HepG2 (cell line): ENCODE data around the gene GPAM. TPM values are rescaled to one million over a fixed set of nuclear protein-coding genes. Genes with fewer than 3 reads are reported as not detected.
A peak's percentile ranks its signal among the peaks of the same experiment; 100 is the strongest.

ENCODE experiments used
- CHCHD3 ChIP-seq: sonication (generic); formaldehyde crosslinking; IDR thresholded peaks from 2 replicates; pipeline ENCODE4 v1.8.0; 2022; ENCODE audit warnings: mild to moderate bottlenecking, missing genetic modification reagents, moderate library complexity
- GLI4 ChIP-seq: sonication (generic); formaldehyde crosslinking; IDR thresholded peaks from 2 replicates; pipeline ENCODE4 v1.5.1; 2020; ENCODE audit warnings: missing genetic modification reagents, mild to moderate bottlenecking, moderate library complexity, borderline replicate concordance
- HES4 ChIP-seq: sonication (generic); formaldehyde crosslinking; IDR thresholded peaks from 2 replicates; pipeline ENCODE4 v1.9.0; 2021; ENCODE audit warnings: mild to moderate bottlenecking, missing genetic modification reagents, borderline replicate concordance
- IRF2 ChIP-seq: IDR thresholded peaks from 2 replicates; pipeline ENCODE4 v1.6.1; 2018; ENCODE audit warnings: missing genetic modification reagents, missing compliant biosample characterization
- JUN ChIP-seq: sonication (generic); formaldehyde crosslinking; IDR thresholded peaks from 2 replicates; pipeline ENCODE4 v1.4.0; 2020; ENCODE audit warnings: mild to moderate bottlenecking, missing genetic modification reagents
- KLF6 ChIP-seq: IDR thresholded peaks from 2 replicates; pipeline ENCODE4 v1.8.0; 2016; ENCODE audit warnings: missing biosample characterization, missing genetic modification reagents
- KMT2A ChIP-seq: sonication (generic); formaldehyde crosslinking; IDR thresholded peaks from 2 replicates; pipeline ENCODE4 v1.4.0; 2020; ENCODE audit warnings: missing genetic modification reagents
- POGZ ChIP-seq: sonication (generic); formaldehyde crosslinking; IDR thresholded peaks from 2 replicates; pipeline ENCODE4 v1.4.0; 2020; ENCODE audit warnings: mild to moderate bottlenecking, missing genetic modification reagents
- REPIN1 ChIP-seq: sonication (generic); formaldehyde crosslinking; IDR thresholded peaks from 2 replicates; pipeline ENCODE4 v1.8.0; 2022; ENCODE audit warnings: missing genetic modification reagents, low read depth, mild to moderate bottlenecking, borderline replicate concordance
- RORA ChIP-seq: sonication (generic); formaldehyde crosslinking; IDR thresholded peaks from 2 replicates; pipeline ENCODE4 v1.5.0; 2020; ENCODE audit warnings: mild to moderate bottlenecking, missing genetic modification reagents, moderate library complexity
- SMAD1 ChIP-seq: sonication (generic); formaldehyde crosslinking; IDR thresholded peaks from 2 replicates; pipeline ENCODE4 v1.4.0; 2020; ENCODE audit warnings: missing genetic modification reagents, low read depth, mild to moderate bottlenecking, borderline replicate concordance
- SPEN ChIP-seq: sonication (generic); formaldehyde crosslinking; IDR thresholded peaks from 2 replicates; pipeline ENCODE4 v1.5.1; 2020; ENCODE audit warnings: low read depth, mild to moderate bottlenecking, missing genetic modification reagents
- TARDBP ChIP-seq: sonication (generic); formaldehyde crosslinking; IDR thresholded peaks from 2 replicates; pipeline ENCODE4 v1.8.0; 2022; ENCODE audit warnings: mild to moderate bottlenecking, missing genetic modification reagents
- TEAD3 ChIP-seq: optimal IDR thresholded peaks from 2 replicates; pipeline ENCODE3; 2016; ENCODE audit warnings: borderline replicate concordance
- TFAP4 ChIP-seq: sonication (generic); IDR thresholded peaks from 2 replicates; pipeline ENCODE4 v1.6.1; 2016; ENCODE audit warnings: low read depth, borderline replicate concordance
- TRAFD1 ChIP-seq: sonication (generic); formaldehyde crosslinking; IDR thresholded peaks from 2 replicates; pipeline ENCODE4 v1.5.1; 2020; ENCODE audit warnings: missing genetic modification reagents, mild to moderate bottlenecking, borderline replicate concordance
- ZC3H4 ChIP-seq: sonication (generic); formaldehyde crosslinking; IDR thresholded peaks from 2 replicates; pipeline ENCODE4 v1.4.0; 2020; ENCODE audit warnings: missing genetic modification reagents, borderline replicate concordance
- ZNF207 ChIP-seq: fragments of 450-650 bp; IDR thresholded peaks from 2 replicates; pipeline ENCODE4 v1.6.1; 2016; ENCODE audit warnings: antibody characterized with exemption, borderline replicate concordance
- ZSCAN21 ChIP-seq: sonication (generic); formaldehyde crosslinking; IDR thresholded peaks from 2 replicates; pipeline ENCODE4 v1.8.0; 2022; ENCODE audit warnings: mild to moderate bottlenecking, missing genetic modification reagents, moderate library complexity, borderline replicate concordance
- ZSCAN25 ChIP-seq: sonication (generic); formaldehyde crosslinking; IDR thresholded peaks from 2 replicates; pipeline ENCODE4 v1.8.0; 2022; ENCODE audit warnings: mild to moderate bottlenecking, missing genetic modification reagents
- polyA plus RNA-seq, 8 experiments: library from polyadenylated mRNA; depleted of rRNA in 3 of 8; stranded (reverse) in 7 of 8; unstranded in 1 of 8; fragments of >200 nt; fragmentation: Illumina TruSeq in 4 of 8; extraction: Trizol in 4 of 8; gene quantifications; 2 replicates each; pipeline versions ENCODE4 v1.2.1 to v1.2.3, GENCODE V29; 2011 to 2016; ENCODE audit warnings: low read depth in 4 of 8, missing spikeins in 1 of 8, mixed read lengths in 1 of 8; ENCODE audit not compliant: insufficient read depth in 1 of 8
- total RNA-seq, 5 experiments: library from RNA; depleted of rRNA; stranded (reverse); fragments of >200 nt; fragmentation: Illumina TruSeq; extraction: Trizol; gene quantifications; 2 replicates each; pipeline ENCODE4 v1.2.3, GENCODE V29; 2016; ENCODE audit warnings: low read depth in 1 of 5
- TF ChIP-seq, protein P1 (sequence below): sonication (generic); formaldehyde crosslinking; IDR thresholded peaks from 2 replicates; pipeline ENCODE4 v1.4.0; 2020; ENCODE audit warnings: missing genetic modification reagents
- TF ChIP-seq, protein P2 (sequence below): sonication (generic); formaldehyde crosslinking; IDR thresholded peaks from 2 replicates; pipeline ENCODE4 v1.5.0; 2020; ENCODE audit warnings: missing genetic modification reagents
- TF ChIP-seq, protein P3 (sequence below): sonication (generic); formaldehyde crosslinking; IDR thresholded peaks from 2 replicates; pipeline ENCODE4 v1.8.0; 2022; ENCODE audit warnings: low read depth, missing genetic modification reagents

Gene GPAM
- total and polyA plus RNA-seq, 2 of the 13 experiments (the other 11 are each of a cell fraction or from before 2014, with no cell fraction given) = 36.8 to 140 TPM

DNA sequence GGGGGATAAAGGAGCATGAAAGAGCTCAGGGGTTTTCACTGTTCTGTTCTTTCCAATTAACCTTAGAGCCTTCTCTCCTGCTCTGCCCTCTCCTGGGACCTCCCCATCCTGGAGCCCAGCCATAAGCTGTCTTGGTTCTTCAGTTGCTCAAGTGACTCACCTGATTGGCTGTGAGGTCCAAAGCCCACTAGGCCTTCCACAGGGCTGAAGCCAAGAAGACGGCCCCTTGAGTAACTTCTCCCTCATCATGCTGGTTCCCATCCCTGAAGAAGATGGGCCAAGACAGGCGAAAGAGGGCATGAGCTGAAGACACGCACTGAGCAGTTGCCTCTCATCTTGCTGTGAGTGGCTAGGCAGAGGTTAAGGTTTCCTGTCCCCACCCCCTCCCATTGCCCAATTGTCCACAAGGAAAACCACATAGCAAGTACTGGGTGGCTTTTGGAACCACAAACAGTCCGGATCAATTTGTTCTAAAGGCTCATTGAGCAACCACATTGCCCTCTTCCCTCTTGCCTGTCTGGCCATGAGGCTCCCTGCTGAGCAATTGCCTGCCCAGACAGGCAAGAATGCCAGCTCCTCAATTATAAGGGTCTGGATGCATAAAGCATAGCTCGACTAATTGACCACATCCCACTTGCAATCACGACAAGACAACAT, 43.9 kb upstream of the GPAM start (continued):
- TF ChIP-seq REPIN1 (CRISPR knock-in tag) (peak; percentile 94), ZNF207 (no peak), RORA (no peak), TEAD3 (peak; percentile 85), SPEN (CRISPR knock-in tag) (peak; percentile 80), ZC3H4 (CRISPR knock-in tag) (no peak), ZSCAN25 (CRISPR knock-in tag) (peak; percentile 81), TARDBP (CRISPR knock-in tag) (peak; percentile 61; the same call in 1 of the 2 replicates), SMAD1 (CRISPR knock-in tag) (0 out of 2 replicates have a peak, but pooled peaks have one; percentile 36), JUN (CRISPR knock-in tag) (peak; percentile 30; the same call in 1 of the 2 replicates), TFAP4 (peak; percentile 35; the same call in 1 of the 2 replicates), POGZ (CRISPR knock-in tag) (peak; percentile 89), TRAFD1 (CRISPR knock-in tag) (0 out of 2 replicates have a peak, but pooled peaks have one; percentile 59), ZSCAN21 (peak; percentile 86), GLI4 (CRISPR knock-in tag) (peak; percentile 95; the same call in 1 of the 2 replicates), KLF6 (peak; percentile 62; the same call in 1 of the 2 replicates), IRF2 (CRISPR knock-in tag) (peak; percentile 57), KMT2A (CRISPR knock-in tag) (0 out of 2 replicates have a peak, but pooled peaks have one; percentile 51), CHCHD3 (no peak), HES4 (CRISPR knock-in tag) (0 out of 2 replicates have a peak, but pooled peaks have one; percentile 67)
- TF ChIP-seq, protein P1, sequence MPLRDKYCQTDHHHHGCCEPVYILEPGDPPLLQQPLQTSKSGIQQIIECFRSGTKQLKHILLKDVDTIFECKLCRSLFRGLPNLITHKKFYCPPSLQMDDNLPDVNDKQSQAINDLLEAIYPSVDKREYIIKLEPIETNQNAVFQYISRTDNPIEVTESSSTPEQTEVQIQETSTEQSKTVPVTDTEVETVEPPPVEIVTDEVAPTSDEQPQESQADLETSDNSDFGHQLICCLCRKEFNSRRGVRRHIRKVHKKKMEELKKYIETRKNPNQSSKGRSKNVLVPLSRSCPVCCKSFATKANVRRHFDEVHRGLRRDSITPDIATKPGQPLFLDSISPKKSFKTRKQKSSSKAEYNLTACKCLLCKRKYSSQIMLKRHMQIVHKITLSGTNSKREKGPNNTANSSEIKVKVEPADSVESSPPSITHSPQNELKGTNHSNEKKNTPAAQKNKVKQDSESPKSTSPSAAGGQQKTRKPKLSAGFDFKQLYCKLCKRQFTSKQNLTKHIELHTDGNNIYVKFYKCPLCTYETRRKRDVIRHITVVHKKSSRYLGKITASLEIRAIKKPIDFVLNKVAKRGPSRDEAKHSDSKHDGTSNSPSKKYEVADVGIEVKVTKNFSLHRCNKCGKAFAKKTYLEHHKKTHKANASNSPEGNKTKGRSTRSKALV (CRISPR knock-in tag) = no peak
- TF ChIP-seq, protein P2, sequence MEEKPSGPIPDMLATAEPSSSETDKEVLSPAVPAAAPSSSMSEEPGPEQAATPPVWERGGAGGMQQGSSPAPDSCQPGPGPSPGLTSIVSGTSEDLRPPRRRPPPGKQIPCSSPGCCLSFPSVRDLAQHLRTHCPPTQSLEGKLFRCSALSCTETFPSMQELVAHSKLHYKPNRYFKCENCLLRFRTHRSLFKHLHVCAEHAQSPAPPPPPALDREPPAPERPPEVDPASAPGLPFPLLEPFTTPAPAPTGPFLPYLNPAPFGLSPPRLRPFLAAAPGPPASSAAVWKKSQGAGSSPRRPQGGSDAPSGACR (CRISPR knock-in tag) = peak; percentile 45; the same call in 1 of the 2 replicates
- TF ChIP-seq, protein P3, sequence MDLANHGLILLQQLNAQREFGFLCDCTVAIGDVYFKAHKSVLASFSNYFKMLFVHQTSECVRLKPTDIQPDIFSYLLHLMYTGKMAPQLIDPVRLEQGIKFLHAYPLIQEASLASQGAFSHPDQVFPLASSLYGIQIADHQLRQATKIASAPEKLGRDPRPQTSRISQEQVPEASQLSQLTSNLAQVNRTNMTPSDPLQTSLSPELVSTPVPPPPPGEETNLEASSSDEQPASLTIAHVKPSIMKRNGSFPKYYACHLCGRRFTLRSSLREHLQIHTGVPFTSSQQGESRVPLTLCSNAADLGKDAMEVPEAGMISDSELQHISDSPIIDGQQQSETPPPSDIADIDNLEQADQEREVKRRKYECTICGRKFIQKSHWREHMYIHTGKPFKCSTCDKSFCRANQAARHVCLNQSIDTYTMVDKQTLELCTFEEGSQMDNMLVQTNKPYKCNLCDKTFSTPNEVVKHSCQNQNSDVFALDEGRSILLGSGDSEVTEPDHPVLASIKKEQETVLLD = 0 out of 2 replicates have a peak, but pooled peaks have one; percentile 30
